Progenitor cell of endocrine pancreas (in vitro differentiated cells): ENCODE data around the gene RASL10B. TPM values are rescaled to one million over a fixed set of nuclear protein-coding genes. Genes with fewer than 3 reads are reported as not detected.

Experiments
- DNase-seq: peaks from one replicate; pipeline ENCODE4 v3.0.0; 2021; ENCODE audit warnings: low spot score; ENCODE audit not compliant: unreplicated experiment
- H3K27ac Mint-ChIP-seq: 2 replicates; pipeline ENCODE4 v1.8.0; 2021; ENCODE audit warnings: mild to moderate bottlenecking, moderate library complexity, mixed read lengths
- H3K27me3 Mint-ChIP-seq: 2 replicates; pipeline ENCODE4 v1.8.0; 2021; ENCODE audit warnings: mixed read lengths
- H3K36me3 Mint-ChIP-seq: 2 replicates; pipeline ENCODE4 v1.8.0; 2022; ENCODE audit warnings: mixed read lengths; ENCODE audit not compliant: insufficient read depth
- H3K4me1 Mint-ChIP-seq: 2 replicates; pipeline ENCODE4 v1.8.0; 2021; ENCODE audit warnings: low read depth, mixed read lengths
- H3K4me3 Mint-ChIP-seq: 2 replicates; pipeline ENCODE4 v1.8.0; 2021; ENCODE audit warnings: low read depth, mild to moderate bottlenecking, moderate library complexity, mixed read lengths
- H3K9me3 Mint-ChIP-seq: 2 replicates; pipeline ENCODE4 v1.8.0; 2021; ENCODE audit warnings: low read depth, mixed read lengths
- total RNA-seq: library from RNA; stranded (reverse); gene quantifications from 2 replicates; pipeline ENCODE4 v1.2.1, GENCODE V29; 2021
- TF ChIP-seq, protein P1 (sequence below): fragments of 200-600 bp; sonication (generic); IDR thresholded peaks from one replicate; pipeline ENCODE4 v1.5.0; 2021; ENCODE audit warnings: antibody characterized with exemption, mild to moderate bottlenecking; ENCODE audit not compliant: unreplicated experiment

RASL10B gene
- total RNA-seq, 1 donor from 2014 or later, result 13.7 TPM

GRCh38 chr17:35790841-35791240 is 59.4 kb downstream of the RASL10B start:
- TF ChIP-seq, protein P1, sequence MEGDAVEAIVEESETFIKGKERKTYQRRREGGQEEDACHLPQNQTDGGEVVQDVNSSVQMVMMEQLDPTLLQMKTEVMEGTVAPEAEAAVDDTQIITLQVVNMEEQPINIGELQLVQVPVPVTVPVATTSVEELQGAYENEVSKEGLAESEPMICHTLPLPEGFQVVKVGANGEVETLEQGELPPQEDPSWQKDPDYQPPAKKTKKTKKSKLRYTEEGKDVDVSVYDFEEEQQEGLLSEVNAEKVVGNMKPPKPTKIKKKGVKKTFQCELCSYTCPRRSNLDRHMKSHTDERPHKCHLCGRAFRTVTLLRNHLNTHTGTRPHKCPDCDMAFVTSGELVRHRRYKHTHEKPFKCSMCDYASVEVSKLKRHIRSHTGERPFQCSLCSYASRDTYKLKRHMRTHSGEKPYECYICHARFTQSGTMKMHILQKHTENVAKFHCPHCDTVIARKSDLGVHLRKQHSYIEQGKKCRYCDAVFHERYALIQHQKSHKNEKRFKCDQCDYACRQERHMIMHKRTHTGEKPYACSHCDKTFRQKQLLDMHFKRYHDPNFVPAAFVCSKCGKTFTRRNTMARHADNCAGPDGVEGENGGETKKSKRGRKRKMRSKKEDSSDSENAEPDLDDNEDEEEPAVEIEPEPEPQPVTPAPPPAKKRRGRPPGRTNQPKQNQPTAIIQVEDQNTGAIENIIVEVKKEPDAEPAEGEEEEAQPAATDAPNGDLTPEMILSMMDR, result no peak
- peaks cover 65% of the 10 kb centered on the region for H3K27me3 Mint-ChIP-seq
- H3K27ac Mint-ChIP-seq, result no peak overlapping the region
- no peak overlapping the region for H3K4me3 Mint-ChIP-seq
- DNase-seq, result no peak
- H3K36me3 Mint-ChIP-seq, result no peaks in the 10 kb centered on the region
- H3K4me1 Mint-ChIP-seq, result peaks cover 5% of the 10 kb centered on the region
- no peaks in the 10 kb centered on the region for H3K9me3 Mint-ChIP-seq

DNA sequence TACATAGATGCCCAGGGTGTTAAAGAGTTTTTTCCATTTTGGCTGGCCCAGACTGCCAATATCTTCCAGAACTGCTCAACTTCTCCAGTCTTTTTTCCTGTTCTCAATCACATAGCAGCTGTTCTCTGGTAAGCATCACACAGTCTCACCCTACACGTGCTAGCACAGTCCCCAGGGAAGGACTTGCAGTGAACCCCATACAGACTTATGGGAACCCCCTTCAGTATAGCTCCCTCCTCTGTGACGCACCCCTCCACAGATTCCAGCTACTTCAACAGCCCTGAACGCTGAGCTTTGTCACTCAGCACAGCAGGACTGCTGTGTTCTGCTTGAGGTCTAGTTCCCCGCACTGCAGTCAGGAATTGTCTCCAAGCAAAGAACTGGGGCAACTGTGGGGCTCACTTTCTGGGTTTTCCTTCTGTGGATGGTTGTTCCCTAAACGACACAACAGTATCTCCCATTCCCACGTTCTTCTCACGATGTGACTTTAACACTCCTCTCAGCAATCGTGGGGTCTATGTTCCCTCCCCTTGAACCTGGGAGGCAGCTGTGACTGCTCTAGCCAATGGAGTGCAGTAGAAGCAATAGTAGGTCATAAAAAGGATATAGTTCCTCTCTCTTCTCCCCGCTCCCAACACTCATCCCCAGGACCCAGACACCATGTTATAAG is 60.4 kb downstream of the RASL10B start:
- Mint-ChIP-seq H3K27ac (no peak overlapping the region), H3K4me1 (peaks cover 5% of the 10 kb centered on the region), H3K36me3 (no peaks in the 10 kb centered on the region), H3K4me3 (no peak overlapping the region), H3K9me3 (no peaks in the 10 kb centered on the region), H3K27me3 (peaks cover 72% of the 10 kb centered on the region)
- TF ChIP-seq, protein P1, result no peak
- no peak for DNase-seq

Other genes with a start within 250 kb of the RASL10B start
- gene SLFN12L, start 194.0 kb upstream of the RASL10B start, total RNA-seq, result not detected in 2 replicates
- not detected in 2 replicates for gene SLFN14, start 170.8 kb upstream of the RASL10B start, total RNA-seq
- 4.2 and 5.1 TPM in 2 replicates for gene PEX12, start 153.1 kb upstream of the RASL10B start, total RNA-seq
- gene AP2B1, start 144.3 kb upstream of the RASL10B start, total RNA-seq, result 194 and 200 TPM in 2 replicates
- gene GAS2L2, start 21.6 kb downstream of the RASL10B start, total RNA-seq, result 0.10 and 0.11 TPM in 2 replicates
- gene C17orf50, start 29.2 kb downstream of the RASL10B start, total RNA-seq, result not detected in 2 replicates
- 0.53 TPM in 1 of 2 replicates, not detected in the other for gene MMP28, start 64.0 kb downstream of the RASL10B start, total RNA-seq
- 282 and 287 TPM in 2 replicates for gene TAF15, start 77.8 kb downstream of the RASL10B start, total RNA-seq
- not detected in 2 replicates for gene HEATR9, start 137.3 kb downstream of the RASL10B start, total RNA-seq
- not detected in 2 replicates for gene CCL5, start 148.7 kb downstream of the RASL10B start, total RNA-seq
- gene RDM1, start 199.1 kb downstream of the RASL10B start, total RNA-seq, result 4.2 and 4.8 TPM in 2 replicates
- gene LYZL6, start 212.1 kb downstream of the RASL10B start, total RNA-seq, result not detected in 2 replicates
- not detected in 2 replicates for gene CCL16, start 249.9 kb downstream of the RASL10B start, total RNA-seq